Astrocyte (in vitro differentiated cells and primary cell): ENCODE measurements around the gene GALNT7. TPM values are rescaled to one million over a fixed set of nuclear protein-coding genes. Genes with fewer than 3 reads are reported as not detected.

Experiments used
- DNase-seq: peaks from one replicate; pipeline ENCODE4 v3.0.0-alpha.2; 2010; ENCODE audit warnings: low read depth
- FAIRE-seq: peaks from 2 replicates; lab custom pipeline; 2011; peaks lifted over from hg19 to GRCh38; lab: Jason Lieb, UNC
- H2AFZ ChIP-seq: 2 replicates; pipeline ENCODE4 v1.6.0; 2012; ENCODE audit warnings: low read depth, low read length, inconsistent platforms
- H3K27ac ChIP-seq: 2 replicates; pipeline ENCODE4 v1.5.1; 2011; ENCODE audit warnings: low read depth, low read length, inconsistent platforms
- H3K27me3 ChIP-seq: 2 replicates; pipeline ENCODE4 v1.6.0; 2011; ENCODE audit warnings: low read length, inconsistent platforms; ENCODE audit not compliant: insufficient read depth
- H3K36me3 ChIP-seq: 2 replicates; pipeline ENCODE4 v1.5.1; 2011; ENCODE audit warnings: low read length, inconsistent platforms; ENCODE audit not compliant: insufficient read depth
- H3K4me1 ChIP-seq: 2 replicates; pipeline ENCODE4 v1.5.1; 2011; ENCODE audit warnings: low read length, inconsistent platforms; ENCODE audit not compliant: insufficient read depth
- H3K4me2 ChIP-seq: 2 replicates; pipeline ENCODE4 v1.6.0; 2012; ENCODE audit warnings: low read length, inconsistent platforms
- H3K4me3 ChIP-seq: 2 replicates; pipeline ENCODE4 v1.5.1; 2011; ENCODE audit warnings: low read depth, mild to moderate bottlenecking, low read length, inconsistent platforms; ENCODE audit not compliant: insufficient read depth
- H3K79me2 ChIP-seq: 2 replicates; pipeline ENCODE4 v1.6.0; 2012; ENCODE audit warnings: mild to moderate bottlenecking, low read length, inconsistent platforms; ENCODE audit not compliant: insufficient read depth
- H3K9ac ChIP-seq: 2 replicates; pipeline ENCODE4 v1.6.0; 2012; ENCODE audit warnings: mild to moderate bottlenecking, low read length, inconsistent platforms
- H3K9me3 ChIP-seq: 2 replicates; pipeline ENCODE4 v1.5.1; 2012; ENCODE audit warnings: low read depth, mild to moderate bottlenecking, low read length, inconsistent platforms; ENCODE audit not compliant: insufficient read depth
- H4K20me1 ChIP-seq: 2 replicates; pipeline ENCODE4 v1.6.0; 2012; ENCODE audit warnings: low read length, inconsistent platforms; ENCODE audit not compliant: insufficient read depth
- H3K27ac Mint-ChIP-seq: one replicate; pipeline ENCODE4 v1.8.0; 2021; ENCODE audit warnings: mild to moderate bottlenecking, mixed read lengths; ENCODE audit not compliant: unreplicated experiment
- H3K27me3 Mint-ChIP-seq: one replicate; pipeline ENCODE4 v1.8.0; 2021; ENCODE audit warnings: low read depth, mixed read lengths; ENCODE audit not compliant: unreplicated experiment
- H3K36me3 Mint-ChIP-seq: one replicate; pipeline ENCODE4 v1.8.0; 2021; ENCODE audit warnings: low read depth, mixed read lengths; ENCODE audit not compliant: unreplicated experiment
- H3K4me1 Mint-ChIP-seq: one replicate; pipeline ENCODE4 v1.8.0; 2021; ENCODE audit warnings: low read depth, mixed read lengths; ENCODE audit not compliant: unreplicated experiment
- H3K4me3 Mint-ChIP-seq: one replicate; pipeline ENCODE4 v1.8.0; 2021; ENCODE audit warnings: mild to moderate bottlenecking, moderate library complexity, mixed read lengths; ENCODE audit not compliant: unreplicated experiment
- H3K9me3 Mint-ChIP-seq: one replicate; pipeline ENCODE4 v1.8.0; 2021; ENCODE audit warnings: mild to moderate bottlenecking, mixed read lengths; ENCODE audit not compliant: unreplicated experiment
- EZH2 ChIP-seq: IDR thresholded peaks from 2 replicates; pipeline ENCODE4 v1.6.1; 2012; ENCODE audit warnings: mild to moderate bottlenecking, low read length, inconsistent platforms; ENCODE audit not compliant: insufficient read depth
- total RNA-seq: library from RNA; stranded (reverse); gene quantifications from 2 replicates; pipeline ENCODE4 v1.2.1, GENCODE V29; 2021
- TF ChIP-seq, protein P1 (sequence below): IDR thresholded peaks from 2 replicates; pipeline ENCODE4 v1.5.1; 2011; ENCODE audit warnings: low read depth, mild to moderate bottlenecking, inconsistent platforms, low read length, moderate library complexity; ENCODE audit not compliant: insufficient read depth

GALNT7 gene
- total RNA-seq, 1 donor from 2014 or later: 97.6 TPM

DNA sequence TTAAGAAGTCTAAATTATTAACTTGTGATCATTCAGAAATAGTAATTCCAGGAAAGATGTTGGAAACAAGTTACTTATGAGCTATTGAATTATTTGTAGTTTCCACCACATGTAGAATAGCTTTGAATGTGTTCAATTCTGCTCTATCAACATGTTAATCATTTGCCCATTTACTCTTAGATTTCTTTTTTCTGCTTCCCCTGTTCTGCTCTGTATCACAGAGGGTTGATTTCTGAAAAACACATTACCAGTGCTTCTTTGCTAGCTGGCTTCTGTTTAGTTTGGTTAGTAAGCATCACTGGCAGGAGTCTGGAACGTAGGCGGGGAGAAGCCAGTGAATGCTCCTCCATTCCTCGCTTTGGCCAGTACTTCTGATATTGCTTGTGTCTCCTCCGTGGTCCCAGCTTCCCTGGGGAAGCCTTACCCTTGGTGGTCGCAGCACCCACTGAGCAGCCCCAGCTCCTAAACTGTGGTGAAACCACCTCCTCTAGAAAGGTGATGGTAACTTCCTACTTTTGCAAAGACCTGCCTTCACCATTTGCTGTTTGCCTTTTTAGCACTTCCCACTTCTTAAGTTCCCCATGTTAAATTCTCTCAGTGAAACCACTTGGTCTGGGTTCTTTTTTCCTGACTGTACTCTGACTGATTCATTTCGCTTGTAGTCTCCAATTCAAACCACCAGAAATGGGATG lies 40.3 kb upstream of the GALNT7 start:
- DNase-seq: no peak
- H2AFZ ChIP-seq: no peak overlapping the region
- H3K36me3 ChIP-seq: no peaks in the 10 kb centered on the region
- no peak overlapping the region for H3K4me2 ChIP-seq
- Mint-ChIP-seq H3K36me3 (no peaks in the 10 kb centered on the region), H3K27me3 (peaks cover 5% of the 10 kb centered on the region), H3K27ac (no peak overlapping the region), H3K9me3 (no peaks in the 10 kb centered on the region), H3K4me1 (peaks cover 1% of the 10 kb centered on the region), H3K4me3 (no peak overlapping the region)
- H3K4me3 ChIP-seq: no peak overlapping the region
- H4K20me1 ChIP-seq: no peaks in the 10 kb centered on the region
- no peak for FAIRE-seq
- no peaks in the 10 kb centered on the region for H3K27me3 ChIP-seq
- H3K4me1 ChIP-seq: no peaks in the 10 kb centered on the region
- H3K9ac ChIP-seq: no peak overlapping the region
- no peak for TF ChIP-seq EZH2
- TF ChIP-seq, protein P1, sequence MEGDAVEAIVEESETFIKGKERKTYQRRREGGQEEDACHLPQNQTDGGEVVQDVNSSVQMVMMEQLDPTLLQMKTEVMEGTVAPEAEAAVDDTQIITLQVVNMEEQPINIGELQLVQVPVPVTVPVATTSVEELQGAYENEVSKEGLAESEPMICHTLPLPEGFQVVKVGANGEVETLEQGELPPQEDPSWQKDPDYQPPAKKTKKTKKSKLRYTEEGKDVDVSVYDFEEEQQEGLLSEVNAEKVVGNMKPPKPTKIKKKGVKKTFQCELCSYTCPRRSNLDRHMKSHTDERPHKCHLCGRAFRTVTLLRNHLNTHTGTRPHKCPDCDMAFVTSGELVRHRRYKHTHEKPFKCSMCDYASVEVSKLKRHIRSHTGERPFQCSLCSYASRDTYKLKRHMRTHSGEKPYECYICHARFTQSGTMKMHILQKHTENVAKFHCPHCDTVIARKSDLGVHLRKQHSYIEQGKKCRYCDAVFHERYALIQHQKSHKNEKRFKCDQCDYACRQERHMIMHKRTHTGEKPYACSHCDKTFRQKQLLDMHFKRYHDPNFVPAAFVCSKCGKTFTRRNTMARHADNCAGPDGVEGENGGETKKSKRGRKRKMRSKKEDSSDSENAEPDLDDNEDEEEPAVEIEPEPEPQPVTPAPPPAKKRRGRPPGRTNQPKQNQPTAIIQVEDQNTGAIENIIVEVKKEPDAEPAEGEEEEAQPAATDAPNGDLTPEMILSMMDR: no peak
- H3K27ac ChIP-seq: no peak overlapping the region
- H3K9me3 ChIP-seq: no peaks in the 10 kb centered on the region
- no peaks in the 10 kb centered on the region for H3K79me2 ChIP-seq

DNA sequence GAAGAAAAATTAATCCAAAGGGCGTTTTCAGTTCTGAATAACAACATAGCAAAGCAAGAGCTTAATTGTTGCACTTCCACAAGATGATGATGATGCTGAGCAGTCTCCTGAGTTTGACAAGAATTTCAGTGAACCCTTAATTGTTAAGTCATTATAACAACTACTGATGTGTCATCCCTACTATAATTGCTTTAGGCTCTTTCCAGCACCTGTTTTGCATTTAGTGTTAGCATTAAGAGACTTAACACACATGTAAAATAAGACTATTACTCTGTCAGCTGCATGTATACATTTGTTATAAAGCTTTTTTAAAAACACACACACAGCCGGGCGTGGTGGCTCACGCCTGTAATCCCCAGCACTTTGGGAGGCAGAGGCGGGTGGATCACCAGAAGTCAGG lies 37.9 kb upstream of the GALNT7 start:
- no peaks in the 10 kb centered on the region for H4K20me1 ChIP-seq
- H3K4me1 ChIP-seq: no peaks in the 10 kb centered on the region
- H3K9me3 ChIP-seq: no peaks in the 10 kb centered on the region
- Mint-ChIP-seq H3K4me1 (peaks cover 5% of the 10 kb centered on the region), H3K27ac (no peak overlapping the region), H3K4me3 (no peak overlapping the region), H3K27me3 (peaks cover 5% of the 10 kb centered on the region), H3K9me3 (no peaks in the 10 kb centered on the region), H3K36me3 (no peaks in the 10 kb centered on the region)
- H3K4me2 ChIP-seq: no peak overlapping the region
- DNase-seq (no peak), FAIRE-seq (no peak)
- H3K4me3 ChIP-seq: no peak overlapping the region
- no peaks in the 10 kb centered on the region for H3K79me2 ChIP-seq
- no peaks in the 10 kb centered on the region for H3K27me3 ChIP-seq
- no peak for TF ChIP-seq EZH2
- TF ChIP-seq, protein P1: no peak
- no peak overlapping the region for H3K27ac ChIP-seq
- no peaks in the 10 kb centered on the region for H3K36me3 ChIP-seq
- H2AFZ ChIP-seq: no peak overlapping the region
- H3K9ac ChIP-seq: no peak overlapping the region

DNA sequence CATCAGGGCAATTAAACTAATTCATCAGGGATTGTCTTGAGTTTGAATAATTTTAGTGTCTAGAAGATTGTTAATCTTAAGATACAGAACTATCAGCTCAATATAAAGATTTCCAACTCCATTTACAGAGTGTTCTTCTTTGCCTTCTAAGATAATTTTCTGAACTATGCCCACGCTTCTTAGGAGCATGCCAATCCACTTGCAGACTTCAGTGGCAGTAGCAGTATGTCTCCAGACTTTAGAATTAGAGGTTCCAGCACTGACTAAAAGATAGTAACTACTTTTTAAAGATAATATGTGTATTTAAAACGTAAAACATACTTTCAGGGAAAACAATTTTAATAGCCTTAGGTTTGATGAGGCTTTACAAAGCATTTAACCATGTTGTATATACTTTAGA lies 34.2 kb upstream of the GALNT7 start:
- Histone ChIP-seq H3K36me3 (no peaks in the 10 kb centered on the region), H3K9ac (no peak overlapping the region), H3K27me3 (no peaks in the 10 kb centered on the region), H3K4me2 (no peak overlapping the region), H3K9me3 (no peaks in the 10 kb centered on the region), H2AFZ (no peak overlapping the region), H3K79me2 (no peaks in the 10 kb centered on the region), H3K27ac (no peak overlapping the region), H3K4me1 (no peaks in the 10 kb centered on the region), H4K20me1 (no peaks in the 10 kb centered on the region), H3K4me3 (no peak overlapping the region)
- Mint-ChIP-seq H3K9me3 (no peaks in the 10 kb centered on the region), H3K4me3 (no peak overlapping the region), H3K27me3 (peaks cover 3% of the 10 kb centered on the region), H3K27ac (no peak overlapping the region), H3K36me3 (no peaks in the 10 kb centered on the region), H3K4me1 (peaks cover 5% of the 10 kb centered on the region)
- no peak for DNase-seq
- FAIRE-seq: no peak
- no peak for TF ChIP-seq EZH2
- TF ChIP-seq, protein P1: no peak
